ENCODE results near the gene CD3G.
"Not testable (repeated sequence)": the region's sequence is repeated elsewhere in the genome, so short reads cannot be mapped to it uniquely, and the experiment has no call there.

CD3G gene

DNA sequence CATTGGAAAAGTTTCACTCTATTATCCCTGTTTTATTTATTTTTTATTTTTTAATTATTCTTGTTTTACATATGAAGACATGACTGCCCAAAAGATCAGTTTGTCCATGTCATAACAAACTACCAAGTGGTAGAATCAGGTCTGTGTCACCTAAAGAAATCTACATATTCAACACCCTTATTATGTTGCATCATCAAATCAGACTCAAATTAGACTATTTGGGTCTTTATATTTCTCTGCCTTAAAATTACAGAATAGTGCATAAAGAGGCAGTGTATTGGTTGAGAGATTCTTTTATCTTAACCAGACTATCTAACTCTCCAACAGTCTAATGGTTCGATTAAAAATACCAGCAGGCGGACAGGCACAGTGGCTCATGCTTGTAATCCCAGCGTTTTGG, 38.8 kb downstream of the CD3G start:
- DNase-seq: no peak

DNA sequence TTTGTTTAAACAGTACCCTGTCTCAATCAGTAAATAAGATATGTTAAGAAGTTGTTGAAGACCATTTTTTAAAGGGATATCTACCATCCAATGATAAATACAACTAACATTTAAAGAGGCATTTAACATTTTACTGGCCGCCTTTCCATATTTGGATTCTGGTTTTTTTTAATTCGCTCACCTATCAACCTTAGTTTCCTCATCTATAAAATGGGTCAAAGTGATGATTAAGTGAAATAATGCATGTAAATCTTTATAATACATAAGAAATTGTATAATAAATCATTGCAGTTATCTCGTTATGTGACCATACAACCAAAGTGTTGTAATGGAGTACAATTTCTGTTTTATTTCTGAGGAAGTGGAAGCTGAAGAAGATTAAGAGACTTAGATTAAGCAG, 39.5 kb downstream of the CD3G start:
- DNase-seq: no peak

DNA sequence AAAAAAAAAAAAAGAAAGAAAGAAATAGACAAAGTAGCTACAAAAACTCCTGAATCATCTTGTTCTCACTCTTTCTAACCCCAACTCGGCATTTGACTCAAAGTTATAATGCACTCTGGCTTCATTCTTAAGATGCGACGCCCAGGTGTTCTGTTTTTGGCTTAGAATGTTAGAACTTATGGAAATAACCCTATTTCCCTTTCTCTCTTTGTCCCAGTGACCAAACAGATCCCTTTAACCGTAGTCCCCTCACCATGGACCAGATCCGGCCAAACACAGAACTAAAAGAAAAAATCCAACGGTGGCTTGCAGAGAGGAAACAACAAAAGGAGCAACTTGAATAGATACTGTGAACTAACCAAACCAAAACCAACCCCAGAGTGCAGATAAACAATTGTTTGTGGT, 52.0 kb downstream of the CD3G start:
- no peak for DNase-seq

DNA sequence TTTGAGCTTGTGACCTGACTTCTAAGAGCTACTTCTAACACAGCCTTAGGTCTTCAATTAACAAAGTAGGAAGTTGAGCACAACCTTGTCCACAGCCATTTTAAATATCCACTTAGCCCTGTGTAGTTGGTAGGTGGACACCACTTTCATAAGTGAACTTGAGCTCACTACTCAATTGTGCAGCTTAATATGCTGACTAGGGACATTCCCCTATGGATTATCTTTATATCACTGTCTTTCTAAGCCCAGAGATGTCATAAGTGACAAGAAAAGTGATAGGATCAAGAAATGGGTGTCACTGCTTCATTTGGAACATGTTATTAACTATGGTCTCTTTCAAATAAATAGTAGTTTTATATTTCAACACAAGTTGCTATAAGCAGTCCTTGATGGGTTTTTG, 53.3 kb downstream of the CD3G start:
- no peak for DNase-seq

DNA sequence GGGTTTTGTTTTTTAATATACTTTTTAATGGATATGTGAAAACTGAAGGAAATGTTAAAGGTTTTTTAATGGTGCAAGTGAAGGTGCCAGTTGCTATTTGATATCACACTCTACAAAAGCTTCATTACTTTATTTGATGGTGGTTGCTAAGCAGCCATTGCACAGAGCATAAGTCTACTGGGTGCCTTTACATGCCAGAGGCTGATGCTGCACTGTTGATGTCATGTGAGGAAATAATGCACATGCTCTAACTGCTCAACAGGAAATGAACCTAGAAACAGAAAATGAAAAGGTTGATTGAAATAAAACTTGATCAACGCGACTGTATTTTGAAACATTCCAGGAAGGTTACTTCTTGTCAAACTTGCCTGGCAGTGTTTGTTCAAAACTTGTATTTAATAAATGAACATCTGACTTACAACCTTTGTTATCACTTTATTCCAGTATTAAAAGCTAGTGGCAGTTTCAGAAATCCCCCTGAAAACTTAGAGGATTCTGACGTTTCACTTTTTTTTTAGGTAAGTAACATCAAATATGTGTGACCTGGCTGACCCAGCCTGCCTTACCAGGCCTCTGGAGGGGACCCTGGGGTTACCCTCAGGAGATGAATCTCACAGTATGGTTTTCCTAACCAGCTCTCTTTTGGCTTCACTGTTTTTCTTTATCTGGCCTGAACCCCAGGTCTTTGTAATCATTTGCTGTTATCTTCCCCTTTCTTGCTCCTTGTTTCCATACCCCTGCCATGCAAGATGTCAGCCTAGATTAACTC, 54.8 kb downstream of the CD3G start:
- DNase-seq: peak; percentile 79

DNA sequence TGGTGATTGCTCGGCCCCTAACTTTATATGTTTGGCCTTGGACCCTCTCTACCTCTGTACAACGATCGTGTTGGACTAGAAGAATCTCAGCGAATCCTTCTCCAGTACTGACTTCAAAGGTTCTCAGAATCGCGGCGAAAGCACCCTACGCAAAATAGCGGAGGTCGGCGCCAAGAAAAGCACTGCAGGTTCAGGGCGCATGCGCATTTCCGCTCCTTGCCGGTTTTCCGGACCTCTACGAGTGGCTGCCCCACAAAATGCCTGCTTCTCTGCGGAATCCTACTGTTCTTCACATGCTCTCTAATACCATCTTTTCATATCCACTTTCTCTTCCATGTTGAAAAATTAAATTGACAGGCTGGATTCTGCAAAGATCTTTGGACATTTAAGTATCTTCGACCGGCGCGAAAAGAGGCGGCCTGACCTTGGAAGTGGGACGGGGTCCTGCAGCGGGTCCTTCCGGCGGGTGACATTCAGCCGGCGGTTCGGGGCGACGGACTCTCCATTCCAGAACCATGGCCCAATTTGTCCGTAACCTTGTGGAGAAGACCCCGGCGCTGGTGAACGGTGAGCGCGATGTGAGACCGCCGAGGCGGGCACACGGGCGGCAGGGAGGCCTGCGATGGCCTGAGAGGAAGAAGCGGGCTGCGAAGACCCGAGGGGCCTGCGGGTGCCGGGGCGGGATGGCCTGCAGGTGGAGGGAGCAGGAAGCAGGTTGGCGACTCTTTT, 57.2 kb downstream of the CD3G start, which contains the start of gene ATP5MG:
TSS of gene ATP5MG (plus strand) at position 456 of the 729 bp plus-strand sequence. CDS start at position 516, 60 bp downstream.
- DNase-seq: peak; percentile 92

DNA sequence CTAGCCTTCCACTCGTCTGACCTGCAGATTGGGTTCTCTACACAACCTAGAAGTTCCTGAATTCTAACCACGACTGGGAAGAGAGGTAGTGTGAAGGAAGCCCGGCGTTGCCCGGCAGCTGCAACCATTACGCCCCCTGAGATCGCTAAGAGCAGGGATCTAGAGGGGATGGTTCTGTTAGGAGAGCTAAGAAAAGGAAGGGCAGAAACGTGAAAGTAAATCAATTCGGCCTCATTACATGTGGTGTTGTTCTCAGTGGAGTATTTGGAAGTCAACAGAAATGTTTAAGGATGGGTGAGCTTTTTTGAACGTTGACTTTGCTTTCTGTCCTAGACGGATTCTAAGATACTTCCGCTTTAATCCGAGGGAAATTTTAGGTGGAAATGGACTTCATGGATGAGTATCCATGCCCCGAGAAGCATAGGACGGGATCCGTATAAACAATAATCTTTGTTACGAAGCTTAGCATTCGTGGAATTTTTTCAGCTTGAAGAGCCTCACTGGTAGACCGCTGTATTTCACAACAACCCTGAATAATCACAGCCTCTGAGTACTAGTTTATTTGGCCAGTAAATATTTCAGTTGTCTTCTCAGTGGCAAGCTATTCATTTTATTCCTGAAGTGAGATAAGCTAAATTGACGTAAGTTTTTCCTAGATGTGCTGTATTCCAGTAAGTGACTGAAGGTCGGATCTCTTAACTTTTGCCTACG, 57.9 kb downstream of the CD3G start:
- no peak for DNase-seq

DNA sequence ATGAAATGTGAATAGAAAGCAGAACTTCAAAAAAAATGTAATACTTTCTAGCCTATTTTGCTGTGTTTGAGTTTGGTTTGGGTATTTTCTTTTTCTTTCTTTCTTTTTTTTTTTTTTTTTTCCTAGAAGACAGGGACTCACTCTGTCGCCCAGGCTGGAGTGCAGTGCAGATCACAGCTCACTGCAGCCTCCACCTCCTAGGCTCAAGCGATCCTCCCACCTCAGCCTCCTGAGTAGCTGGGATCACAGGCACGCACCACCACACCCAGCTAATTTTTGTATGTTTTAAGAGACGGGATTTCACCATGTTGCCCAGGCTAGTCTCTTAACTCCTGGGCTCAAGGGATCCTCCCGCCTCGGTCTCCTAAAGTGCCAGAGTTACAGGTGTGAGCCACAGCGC, 58.5 kb downstream of the CD3G start:
- not testable (repeated sequence) for DNase-seq

Measured in CD4-positive, alpha-beta T cell treated with Interferon gamma for 1 hour (primary cell).